ENCODE data around the gene HAND1. TPM values are rescaled to one million over a fixed set of nuclear protein-coding genes. Genes with fewer than 3 reads are reported as not detected.
A peak's percentile ranks its signal among the peaks of the same experiment; 100 is the strongest.

HAND1 gene
- total RNA-seq, 4 donors from 2014 or later, result not detected

DNA sequence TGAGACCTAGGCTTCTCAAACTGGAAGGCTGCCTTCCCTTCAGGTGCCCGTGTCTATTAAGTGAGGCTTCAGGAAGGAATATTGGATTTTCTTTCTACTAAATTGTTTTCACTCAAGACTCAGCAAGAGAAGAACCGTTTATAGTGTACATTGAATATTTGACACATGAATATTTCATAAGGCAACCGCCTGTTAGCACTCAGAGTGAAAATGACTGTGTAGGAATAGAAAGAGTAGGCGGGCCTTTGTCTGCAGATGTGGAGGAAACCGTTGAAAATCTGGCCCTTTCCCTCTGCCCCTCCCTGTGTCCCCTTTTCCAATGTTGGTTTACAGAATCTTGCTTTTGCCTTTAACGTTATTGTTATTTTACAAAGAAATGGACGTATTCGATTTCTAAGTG is 26.1 kb downstream of the HAND1 start:
- H3K4me1 ChIP-seq, result peaks cover 0 to 32% (median 7%) of the 10 kb centered on the region in 3 donors
- TF ChIP-seq CTCF (IDR thresholded peaks at IDR 0.05), result no peak
- TF ChIP-seq POLR2A (IDR thresholded peaks at IDR 0.05), result no peak
- TF ChIP-seq EP300 (IDR thresholded peaks at IDR 0.05), result no peak
- no peak for TF ChIP-seq POLR2AphosphoS5 (IDR thresholded peaks at IDR 0.05)
- 66 to 87% methylated on average over 5 to 8 of the region's 8 CpGs for WGBS, 2 donors (ENCODE audit: low coverage in 1 of 2)
- no peak overlapping the region for H3K4me3 ChIP-seq
- no peak for ATAC-seq
- no peaks in the 10 kb centered on the region for H3K27me3 ChIP-seq
- H3K36me3 ChIP-seq, result peaks cover 0 to 69% of the 10 kb centered on the region in 2 donors
- H3K9me3 ChIP-seq, result no peaks in the 10 kb centered on the region
- no peak overlapping the region for H3K27ac ChIP-seq

DNA sequence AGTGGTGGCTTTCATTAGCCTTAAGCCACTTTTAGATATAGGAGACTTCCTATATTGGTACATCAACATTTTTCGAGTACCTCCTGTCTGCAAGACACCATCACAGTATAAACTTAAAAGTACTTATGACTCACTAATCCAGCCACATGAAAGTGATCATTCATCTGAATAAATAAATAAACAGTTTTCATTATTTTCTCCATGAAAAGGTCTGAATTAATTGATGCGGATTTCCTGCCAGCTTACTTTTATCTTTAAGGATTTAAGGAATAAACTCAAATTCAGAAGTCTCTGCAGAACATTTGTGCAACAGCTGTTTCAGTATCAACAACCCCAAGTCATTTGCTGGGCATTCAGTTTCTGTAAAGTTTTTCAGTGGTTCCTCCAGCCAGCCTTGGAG is 28.2 kb downstream of the HAND1 start:
- H3K4me1 ChIP-seq, result peaks cover 0 to 39% (median 7%) of the 10 kb centered on the region in 3 donors
- TF ChIP-seq CTCF (IDR thresholded peaks at IDR 0.05) (no peak), POLR2AphosphoS5 (IDR thresholded peaks at IDR 0.05) (no peak), POLR2A (IDR thresholded peaks at IDR 0.05) (no peak), EP300 (IDR thresholded peaks at IDR 0.05) (no peak)
- H3K4me3 ChIP-seq, result no peak overlapping the region
- no peaks in the 10 kb centered on the region for H3K27me3 ChIP-seq
- H3K27ac ChIP-seq, result no peak overlapping the region
- 75% methylated on average over 2 of the region's 2 CpGs for WGBS, 2 donors (ENCODE audit: low coverage in 1 of 2)
- no peak for ATAC-seq
- H3K9me3 ChIP-seq, result no peaks in the 10 kb centered on the region
- H3K36me3 ChIP-seq, result peaks cover 0 to 47% of the 10 kb centered on the region in 2 donors

- H3K9me3 ChIP-seq, result no peaks in the 10 kb centered on the region
- TF ChIP-seq EP300 (IDR thresholded peaks at IDR 0.05), result no peak
- TF ChIP-seq POLR2AphosphoS5 (IDR thresholded peaks at IDR 0.05), result no peak
- no peak for TF ChIP-seq CTCF (IDR thresholded peaks at IDR 0.05)
- no peak for TF ChIP-seq POLR2A (IDR thresholded peaks at IDR 0.05)
- peak overlapping the region in 3 of 4 donors; percentile 86 to 95 (median 91) for H3K27ac ChIP-seq
- H3K36me3 ChIP-seq, result peaks cover 0 to 30% of the 10 kb centered on the region in 2 donors
- WGBS, 2 donors (ENCODE audit: low coverage in 1 of 2), result 0 to 2% methylated on average over 6 to 10 of the region's 10 CpGs
- no peak for ATAC-seq
- no peaks in the 10 kb centered on the region for H3K27me3 ChIP-seq
- peak overlapping the region; percentile 75 to 98 for H3K4me3 ChIP-seq
- peaks cover 0 to 47% (median 7%) of the 10 kb centered on the region in 3 donors for H3K4me1 ChIP-seq
These were observed 30.8 kb downstream of the HAND1 start for GRCh38 chr5:154447089-154447725.

GRCh38 chr5:154446195-154447088 is 31.6 kb downstream of the HAND1 start:
- peak; percentile 11 for ATAC-seq
- WGBS, 2 donors (ENCODE audit: low coverage in 1 of 2), result 0% methylated on average over 3 to 13 of the region's 87 CpGs

More at GRCh38 chr5:154446195-154447088, 31.6 kb downstream of the HAND1 start:
- peak overlapping the region; percentile 48 to 95 (median 88) for H3K27ac ChIP-seq
- H3K9me3 ChIP-seq, result no peaks in the 10 kb centered on the region
- peaks cover 0 to 30% of the 10 kb centered on the region in 2 donors for H3K36me3 ChIP-seq
- H3K27me3 ChIP-seq, result no peaks in the 10 kb centered on the region
- peak overlapping the region; percentile 75 to 98 for H3K4me3 ChIP-seq
- peaks cover 0 to 47% (median 7%) of the 10 kb centered on the region in 3 donors for H3K4me1 ChIP-seq
- TF ChIP-seq CTCF (IDR thresholded peaks at IDR 0.05) (no peak), EP300 (IDR thresholded peaks at IDR 0.05) (no peak), POLR2A (IDR thresholded peaks at IDR 0.05) (peak in 1 of 2 donors; percentile 12), POLR2AphosphoS5 (IDR thresholded peaks at IDR 0.05) (peak; percentile 25)

Data from gastroesophageal sphincter (tissue), 4 donors.